Loucy (cell line): Measurements from ENCODE around the gene NAT10.

Source experiments
- EZH2phosphoT487 ChIP-seq: fragments of 200-600 bp; IDR thresholded peaks from 2 replicates; pipeline ENCODE4 v1.6.1; 2018; ENCODE audit warnings: antibody characterized with exemption, mild to moderate bottlenecking, moderate library complexity, borderline replicate concordance
- TF ChIP-seq, protein P1 (sequence below): fragments of 200-600 bp; sonication (generic); conservative IDR thresholded peaks from 2 replicates; pipeline ENCODE4 v1.5.1; 2014; ENCODE audit warnings: mild to moderate bottlenecking, antibody characterized with exemption, low read length

DNA sequence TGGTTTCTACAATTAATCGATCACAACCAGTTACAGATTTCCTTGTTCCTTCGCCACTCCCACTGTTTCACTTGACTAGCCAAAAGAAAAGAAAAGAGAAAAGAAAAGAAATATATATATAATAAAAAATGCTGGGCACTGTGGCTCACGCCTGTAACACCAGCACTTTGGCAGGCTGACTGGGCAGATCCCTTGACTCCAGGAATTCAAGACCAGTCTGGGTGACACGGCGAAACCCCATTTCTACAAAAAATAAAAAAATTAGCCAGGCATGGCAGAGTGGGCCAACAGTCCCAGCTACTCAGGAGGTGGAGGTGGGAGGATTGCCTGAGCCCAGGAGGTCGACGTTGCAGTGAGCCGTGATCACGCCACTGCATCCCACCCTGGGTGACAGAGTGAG is 83.8 kb downstream of the NAT10 start:
- TF ChIP-seq, protein P1, sequence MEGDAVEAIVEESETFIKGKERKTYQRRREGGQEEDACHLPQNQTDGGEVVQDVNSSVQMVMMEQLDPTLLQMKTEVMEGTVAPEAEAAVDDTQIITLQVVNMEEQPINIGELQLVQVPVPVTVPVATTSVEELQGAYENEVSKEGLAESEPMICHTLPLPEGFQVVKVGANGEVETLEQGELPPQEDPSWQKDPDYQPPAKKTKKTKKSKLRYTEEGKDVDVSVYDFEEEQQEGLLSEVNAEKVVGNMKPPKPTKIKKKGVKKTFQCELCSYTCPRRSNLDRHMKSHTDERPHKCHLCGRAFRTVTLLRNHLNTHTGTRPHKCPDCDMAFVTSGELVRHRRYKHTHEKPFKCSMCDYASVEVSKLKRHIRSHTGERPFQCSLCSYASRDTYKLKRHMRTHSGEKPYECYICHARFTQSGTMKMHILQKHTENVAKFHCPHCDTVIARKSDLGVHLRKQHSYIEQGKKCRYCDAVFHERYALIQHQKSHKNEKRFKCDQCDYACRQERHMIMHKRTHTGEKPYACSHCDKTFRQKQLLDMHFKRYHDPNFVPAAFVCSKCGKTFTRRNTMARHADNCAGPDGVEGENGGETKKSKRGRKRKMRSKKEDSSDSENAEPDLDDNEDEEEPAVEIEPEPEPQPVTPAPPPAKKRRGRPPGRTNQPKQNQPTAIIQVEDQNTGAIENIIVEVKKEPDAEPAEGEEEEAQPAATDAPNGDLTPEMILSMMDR = no peak
- TF ChIP-seq EZH2phosphoT487 = no peak
